GM12878 (cell line): ENCODE data around the gene IGFALS. TPM values are rescaled to one million over a fixed set of nuclear protein-coding genes. Genes with fewer than 3 reads are reported as not detected.

Experiments used
- ATAC-seq: fragments of 200-7000 bp; cut with Tn5 transposase; 3 replicates; pipeline ENCODE4 v1.9.1; 2020; ENCODE audit warnings: mild to moderate bottlenecking, moderate library complexity
- BruUV-seq: library from RNA; stranded (reverse); fragments of 400-500 nt; replicated peaks from 2 replicates; lab custom pipeline; 2021; lab: Mats Ljungman, UMichigan
- CTCF ChIA-PET: fragments of 300-600 bp; sonication (Branson Sonifier 250); formaldehyde crosslinking; extraction: SDS; loops from one replicate; lab custom pipeline; 2021; ENCODE audit warnings: inconsistent platforms; lab: Yijun Ruan, JAX
- POLR2A ChIA-PET: fragments of 350-600 bp; formaldehyde crosslinking; extraction: SDS; loops from one replicate; lab custom pipeline; 2021; ENCODE audit warnings: inconsistent platforms; lab: Charles Lee
- RAD21 ChIA-PET: fragments of 300-600 bp; sonication (Branson Sonifier 250); formaldehyde crosslinking; loops from one replicate; lab custom pipeline; 2023; ENCODE audit warnings: antibody characterized with exemption; ENCODE audit not compliant: unreplicated experiment; lab: Charles Lee
- SMC1A ChIA-PET: fragments of 300-600 bp; sonication (Branson Sonifier 250); formaldehyde crosslinking; loops from one replicate; lab custom pipeline; 2023; ENCODE audit not compliant: unreplicated experiment, uncharacterized antibody; lab: Charles Lee
- DNase-seq: peaks from one replicate; pipeline ENCODE4 v3.0.0-alpha.2; 2011; ENCODE audit warnings: low read depth, low spot score
- FAIRE-seq: peaks from 3 replicates; lab custom pipeline; 2011; peaks lifted over from hg19 to GRCh38; lab: Jason Lieb, UNC
- H2AFZ ChIP-seq: 2 replicates; pipeline ENCODE4 v1.6.0; 2011; ENCODE audit warnings: low read depth, low read length, control low read depth; ENCODE audit not compliant: control insufficient read depth
- H3K27ac ChIP-seq: 2 replicates; pipeline ENCODE4 v1.5.1; 2011; ENCODE audit warnings: control low read depth; ENCODE audit not compliant: control insufficient read depth, insufficient read depth
- H3K27me3 ChIP-seq, 2 experiments: replicated peaks in 1 of 2; 2 replicates each; pipeline versions ENCODE4 v1.6.0 to v1.6.1; 2011; ENCODE audit warnings: low read length in 1 of 2; ENCODE audit not compliant: control insufficient read depth in 2 of 2, insufficient read depth in 2 of 2
- H3K36me3 ChIP-seq, 2 experiments: 2 replicates each; pipeline ENCODE4 v1.5.1; 2011; ENCODE audit warnings: low read length in 1 of 2; ENCODE audit not compliant: control insufficient read depth in 2 of 2, insufficient read depth in 2 of 2
- H3K4me1 ChIP-seq: 2 replicates; pipeline ENCODE4 v1.6.1; 2011; ENCODE audit warnings: mild to moderate bottlenecking, low read length, moderate library complexity, mixed read lengths; ENCODE audit not compliant: control insufficient read depth, insufficient read depth
- H3K4me2 ChIP-seq: 2 replicates; pipeline ENCODE4 v1.6.0; 2011; ENCODE audit warnings: control low read depth; ENCODE audit not compliant: control insufficient read depth, insufficient read depth
- H3K4me3 ChIP-seq: fragments of 200-600 bp; sonication (generic); 2 replicates; pipeline ENCODE4 v1.5.1; 2016
- H3K79me2 ChIP-seq: 2 replicates; pipeline ENCODE4 v1.6.0; 2011; ENCODE audit warnings: low read length; ENCODE audit not compliant: control insufficient read depth, insufficient read depth
- H3K9ac ChIP-seq: 2 replicates; pipeline ENCODE4 v1.8.0; 2011; ENCODE audit warnings: low read length, control low read depth, mixed read lengths; ENCODE audit not compliant: control insufficient read depth, insufficient read depth
- H3K9me3 ChIP-seq: replicated peaks from 3 replicates; pipeline ENCODE4 v1.5.1; 2011; ENCODE audit warnings: mild to moderate bottlenecking, low read length; ENCODE audit not compliant: control insufficient read depth, insufficient read depth
- H4K20me1 ChIP-seq: 2 replicates; pipeline ENCODE4 v1.6.0; 2011; ENCODE audit not compliant: control insufficient read depth, insufficient read depth
- FOXM1 ChIP-seq: IDR thresholded peaks from 2 replicates; pipeline ENCODE4 v1.6.1; 2012; ENCODE audit warnings: low read depth, mild to moderate bottlenecking, inconsistent platforms, low read length, moderate library complexity
- NR2F1 ChIP-seq: fragments of 450-650 bp; conservative IDR thresholded peaks from 2 replicates; pipeline ENCODE4 v1.6.1; 2017; ENCODE audit warnings: mild to moderate bottlenecking
- POLR2A ChIP-seq: IDR thresholded peaks from 2 replicates; pipeline ENCODE4 v1.6.1; 2011; ENCODE audit warnings: low read depth, mild to moderate bottlenecking, low read length
- PRDM15 ChIP-seq: fragments of 450-650 bp; formaldehyde crosslinking; IDR thresholded peaks from 2 replicates; pipeline ENCODE4 v1.4.0; 2020; ENCODE audit warnings: mild to moderate bottlenecking, moderate library complexity
- WGBS: methylation state at CpG from one replicate; pipeline ENCODE4 v1.1.6; 2016; ENCODE audit warnings: low lambda C conversion rate; ENCODE audit not compliant: insufficient replicate concordance, insufficient coverage; ENCODE audit errors: missing lambda C conversion rate; 5-methylcytosine and 5-hydroxymethylcytosine counted together
- in situ Hi-C: fragments of 300-500 bp; cut with MboI; formaldehyde crosslinking; loops from 9 replicates; pipeline ENCODE4 v1.14.3; 2018; ENCODE audit warnings: mixed read lengths
- intact Hi-C: fragments of 100-400 bp; cut with micrococcal nuclease; formaldehyde crosslinking; loops from one replicate; pipeline ENCODE4 v1.14.2; 2022; ENCODE audit not compliant: unreplicated experiment
- polyA plus RNA-seq, 11 experiments: library from polyadenylated mRNA; depleted of rRNA in 4 of 11; unstranded in 6 of 11; stranded (reverse) in 5 of 11; fragments of >200 nt; fragmentation: Nextera tagmentation in 4 of 11; fragmentation: Illumina TruSeq in 1 of 11; extraction: Ambion mirVana in 4 of 11; extraction: Trizol in 1 of 11; gene quantifications; 1 replicate in 1 of 11; 2 replicates in 10 of 11; pipeline versions ENCODE4 v1.2.1 to v1.2.3, GENCODE V29; 2011 to 2016; ENCODE audit warnings: inconsistent platforms in 2 of 11, missing spikeins in 2 of 11, low read depth in 1 of 11
- total RNA-seq, 4 experiments: library from RNA; depleted of rRNA in 3 of 4; stranded (reverse); fragments of >200 nt in 3 of 4; fragmentation: Illumina TruSeq in 1 of 4; extraction: Trizol in 1 of 4; gene quantifications; 2 replicates each; pipeline versions ENCODE4 v1.2.1 to v1.2.3, GENCODE V29; 2013 to 2021

IGFALS gene
- total and polyA plus RNA-seq, 10 of the 15 experiments (the other 5 are each of a cell fraction or from before 2014, with no cell fraction given) = 0.04 to 0.11 TPM; not detected in 8

- ChIA-PET CTCF (no interaction called here), SMC1A (no interaction called here), RAD21 (no interaction called here), POLR2A (no interaction called here)
- Histone ChIP-seq H3K9me3 (no peaks in the 10 kb centered on the region), H3K4me1 (no peaks in the 10 kb centered on the region), H3K79me2 (no peaks in the 10 kb centered on the region), H3K4me3 (no peak overlapping the region), H2AFZ (no peak overlapping the region), H3K27ac (no peak overlapping the region), H3K27me3 (no peaks in the 10 kb centered on the region), H3K4me2 (no peak overlapping the region), H3K9ac (no peak overlapping the region), H4K20me1 (no peaks in the 10 kb centered on the region), H3K36me3 (peaks cover 0 to 24% of the 10 kb centered on the region in 2 experiments; a peak in 3 of 4 replicates)
- ATAC-seq (no peak), DNase-seq (no peak), FAIRE-seq (no peak)
- intact Hi-C loops = no loop called here
- BruUV-seq = no TSS peak
- in situ Hi-C loops = no loop called here
- WGBS = 98% methylated on average over 24 of the region's 24 CpGs
- TF ChIP-seq FOXM1 (no peak), NR2F1 (peak; percentile 28; the same call in 1 of the 2 replicates), PRDM15 (CRISPR knock-in tag) (no peak), POLR2A (peak; percentile 34; the same call in 1 of the 2 replicates)
Measured at GRCh38 chr16:1762879-1763520, 30.5 kb downstream of the IGFALS start.
